ENCODE results near the gene SULT2B1. TPM values are rescaled to one million over a fixed set of nuclear protein-coding genes. Genes with fewer than 3 reads are reported as not detected.
A peak's percentile ranks its signal among the peaks of the same experiment; 100 is the strongest.

Gene SULT2B1
- total and polyA plus RNA-seq, 2 of the 4 experiments (the other 2 are of a cell fraction) = 0.09 TPM; not detected in 1

- TF ChIP-seq RAD21 (IDR thresholded peaks at IDR 0.05; ENCODE audit: low read length) = no peak
Measured at GRCh38 chr19:48629599-48630295, 77.8 kb downstream of the SULT2B1 start (continued).

- Histone ChIP-seq H2BK120ac (ENCODE audit: low read depth, low read length) (no peak overlapping the region), H2BK5ac (ENCODE audit: low read depth, low read length, poor library complexity, severe bottlenecking) (no peak overlapping the region), H3K27me3 (ENCODE audit: control insufficient read depth, insufficient read depth, low read length) (no peaks in the 10 kb centered on the region), H2AFZ (replicated peaks; ENCODE audit: low read length, poor library complexity) (peak overlapping the region; percentile 46), H3K23ac (ENCODE audit: low read depth, low read length) (no peak overlapping the region), H4K20me1 (ENCODE audit: insufficient read depth, low read length) (no peaks in the 10 kb centered on the region), H3K36me3 (ENCODE audit: control insufficient read depth, insufficient read depth, low read length) (peaks cover 6% of the 10 kb centered on the region; the same call in 1 of the 2 replicates), H2BK20ac (ENCODE audit: low read depth, low read length) (no peak overlapping the region), H3K4me1 (ENCODE audit: control insufficient read depth, insufficient read depth, low read length) (peaks cover 39% of the 10 kb centered on the region), H3K14ac (replicated peaks; ENCODE audit: low read depth, low read length) (no peak overlapping the region), H3K4me3 (ENCODE audit: insufficient read depth, low read depth, low read length) (no peak overlapping the region), H4K8ac (ENCODE audit: low read depth in 2 of 2, low read length in 2 of 2) (peak overlapping the region in 1 of 2 experiments; percentile 59; a peak in 1 of 4 replicates), H3K18ac (ENCODE audit: low read depth, low read length) (no peak overlapping the region), H4K91ac (ENCODE audit: insufficient read depth, low read depth, low read length) (no peak overlapping the region; the same call in 1 of the 2 replicates), H4K5ac (ENCODE audit: low read depth, low read length) (no peak overlapping the region; the same call in 1 of the 2 replicates), H3K4me2 (ENCODE audit: low read depth, low read length) (no peak overlapping the region; the same call in 1 of the 2 replicates), H3K56ac (ENCODE audit: extremely low read depth, insufficient read depth, low read length) (no peak overlapping the region), H2AK9ac (replicated peaks; ENCODE audit: low read depth, low read length, poor library complexity) (peak overlapping the region; percentile 79), H2AK5ac (ENCODE audit: low read depth, low read length) (no peak overlapping the region), H3K4ac (ENCODE audit: low read depth, low read length) (peak overlapping the region; percentile 5; the same call in 1 of the 2 replicates), H3K9me3 (ENCODE audit: control insufficient read depth, insufficient read depth, low read length) (no peaks in the 10 kb centered on the region), H3K9ac (ENCODE audit: low read depth, low read length) (no peak overlapping the region), H3K79me1 (ENCODE audit: low read depth in 1 of 2, low read length in 2 of 2) (peaks cover 0 to 15% of the 10 kb centered on the region in 2 experiments; a peak in 3 of 4 replicates), H3K9me1 (ENCODE audit: insufficient read depth, low read length) (peaks cover 23% of the 10 kb centered on the region), H2BK15ac (ENCODE audit: low read depth, low read length) (no peak overlapping the region), H3K27ac (ENCODE audit: insufficient read depth, low read length) (no peak overlapping the region; the same call in 1 of the 2 replicates)
- BruUV-seq (replicated peaks) = no TSS peak
- in situ Hi-C loops (cut with MboI; ENCODE audit: low sequenced_read_pairs) (no loop called here), dilution Hi-C loops (cut with HindIII; ENCODE audit: low sequenced_read_pairs, unreplicated experiment) (no loop called here), intact Hi-C loops (cut with micrococcal nuclease) (no loop called here)
- DNase-seq (no peak), ATAC-seq (ENCODE audit: low read depth) (peak; percentile 9)
- TF ChIP-seq MAZ (IDR thresholded peaks at IDR 0.05; ENCODE audit: borderline replicate concordance, low read depth, low read length) (no peak), CTCF (conservative IDR thresholded peaks at IDR 0.05; ENCODE audit: low read depth, low read length) (peak; percentile 13; the same call in 1 of the 2 replicates)
- ChIA-PET POLR2A (ENCODE audit: unreplicated experiment) (interaction anchor here (0.5 kb wide), 1 partner anchor 907 kb away, joined by 5 read pairs; no protein-coding TSS in a partner anchor), CTCF (no interaction called here)
- 14% methylated on average over 12 of the region's 47 CpGs; no CpG with 5 or more reads in 1 of the 2 experiments for WGBS, 2 experiments (ENCODE audit: extremely low coverage in 2 of 2, insufficient read length in 1 of 2)
Measured at GRCh38 chr19:48630296-48631063, 78.5 kb downstream of the SULT2B1 start.
